Activated CD8-positive, alpha-beta memory T cell treated with anti-CD3 and anti-CD28 coated beads for 1 hour (primary cell): ENCODE results near the gene QSOX2.
"Not testable (repeated sequence)": the region's sequence is repeated elsewhere in the genome, so short reads cannot be mapped to it uniquely, and the experiment has no call there.

Experiments
- DNase-seq, 2 donors: peaks; one replicate each; pipeline ENCODE4 v3.0.0-alpha.2; 2020; ENCODE audit warnings: low read depth in 1 of 2; ENCODE audit errors: extremely low read depth in 1 of 2

Gene QSOX2

DNA sequence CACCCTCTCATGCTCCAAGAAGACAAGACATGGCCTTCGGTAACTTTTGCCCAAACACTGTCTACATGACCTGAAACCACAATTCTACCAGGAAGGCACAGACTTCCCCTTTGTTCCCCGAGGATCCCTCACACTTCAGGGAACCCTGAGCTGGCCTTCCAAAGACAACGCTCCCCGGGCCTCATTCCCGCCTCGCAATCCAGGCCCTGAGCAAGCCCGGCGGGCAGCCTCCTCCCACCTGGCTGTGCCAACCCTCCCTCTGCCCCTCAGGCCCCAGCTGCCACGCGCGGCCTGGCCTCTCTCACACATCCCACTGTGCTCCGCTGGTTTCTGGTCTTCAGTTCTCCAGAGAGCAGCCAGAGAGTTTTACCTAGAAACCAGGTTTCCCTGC lies 7.3 kb downstream of the QSOX2 start:
- DNase-seq = no peak

DNA sequence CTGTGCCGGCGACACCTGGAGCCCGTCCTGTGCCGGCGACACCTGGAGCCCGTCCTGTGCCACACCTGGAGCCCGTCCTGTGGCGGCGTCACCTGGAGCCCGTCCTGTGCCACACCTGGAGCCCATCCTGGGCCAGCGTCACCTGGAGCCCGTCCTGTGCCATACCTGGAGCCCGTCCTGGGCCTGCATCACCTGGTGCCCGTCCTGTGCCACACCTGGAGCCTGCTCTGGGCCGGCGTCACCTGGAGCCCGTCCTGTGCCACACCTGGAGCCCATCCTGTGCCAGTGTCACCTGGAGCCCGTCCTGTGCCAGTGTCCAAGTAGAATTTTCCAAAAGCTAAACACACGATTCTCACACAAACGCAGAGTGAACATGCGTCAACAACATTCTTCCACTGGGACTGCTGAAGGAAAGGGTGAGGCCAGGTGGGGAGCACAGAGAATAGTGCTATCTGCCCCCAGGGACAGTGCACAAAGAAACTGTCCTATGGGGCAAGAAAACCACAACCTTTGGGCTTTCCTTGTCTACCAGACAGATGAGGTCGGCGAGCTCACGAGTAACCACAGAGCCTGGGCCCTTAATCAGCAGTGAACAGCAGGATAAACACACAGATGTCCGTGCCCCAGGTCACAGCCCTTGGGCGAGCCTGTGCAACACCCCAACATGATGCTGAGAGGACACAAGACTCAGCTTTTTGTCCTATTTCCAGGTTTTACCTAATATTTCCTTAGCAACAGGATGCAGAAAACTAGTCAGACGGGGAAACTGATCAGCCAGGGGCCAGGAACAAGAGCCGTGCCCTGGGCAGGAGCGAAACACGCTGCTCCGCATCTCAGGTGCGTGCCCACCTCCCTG lies 7.9 kb downstream of the QSOX2 start:
- no peak for DNase-seq

DNA sequence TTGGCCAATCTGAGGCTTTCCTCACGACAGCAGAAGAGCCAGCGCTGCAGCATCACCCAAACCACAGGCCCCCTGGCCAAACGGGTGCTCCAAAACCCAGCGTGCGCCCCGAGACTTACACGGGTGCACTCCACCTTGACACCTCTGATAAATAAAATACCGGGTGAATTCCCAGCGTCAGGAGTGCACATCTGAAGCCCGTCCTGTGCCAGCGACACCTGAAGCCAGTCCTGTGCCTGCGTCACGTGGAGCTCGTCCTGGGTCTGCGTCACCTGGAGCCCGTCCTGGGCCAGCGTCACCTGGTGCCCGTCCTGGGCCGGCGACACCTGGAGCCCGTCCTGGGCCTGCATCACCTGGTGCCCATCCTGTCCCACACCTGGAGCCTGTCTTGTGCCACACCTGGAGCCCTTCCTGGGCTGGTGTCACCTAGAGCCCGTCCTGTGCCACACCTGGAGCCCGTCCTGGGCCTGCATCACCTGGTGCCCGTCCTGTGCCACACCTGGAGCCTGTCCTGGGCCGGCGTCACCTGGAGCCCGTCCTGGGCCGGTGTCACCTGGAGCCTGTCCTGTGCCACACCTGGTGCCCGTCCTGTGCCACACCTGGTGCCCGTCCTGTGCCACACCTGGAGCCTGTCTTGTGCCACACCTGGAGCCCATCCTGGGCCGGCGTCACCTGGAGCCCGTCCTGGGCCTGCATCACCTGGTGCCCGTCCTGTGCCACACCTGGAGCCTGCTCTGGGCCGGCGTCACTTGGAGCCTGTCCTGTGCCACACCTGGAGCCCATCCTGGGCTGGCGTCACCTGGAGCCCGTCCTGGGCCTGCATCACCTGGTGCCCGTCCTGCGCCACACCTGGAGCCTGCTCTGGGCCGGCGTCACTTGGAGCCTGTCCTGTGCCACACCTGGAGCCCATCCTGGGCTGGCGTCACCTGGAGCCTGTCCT lies 8.9 kb downstream of the QSOX2 start:
- not testable (repeated sequence) for DNase-seq

DNA sequence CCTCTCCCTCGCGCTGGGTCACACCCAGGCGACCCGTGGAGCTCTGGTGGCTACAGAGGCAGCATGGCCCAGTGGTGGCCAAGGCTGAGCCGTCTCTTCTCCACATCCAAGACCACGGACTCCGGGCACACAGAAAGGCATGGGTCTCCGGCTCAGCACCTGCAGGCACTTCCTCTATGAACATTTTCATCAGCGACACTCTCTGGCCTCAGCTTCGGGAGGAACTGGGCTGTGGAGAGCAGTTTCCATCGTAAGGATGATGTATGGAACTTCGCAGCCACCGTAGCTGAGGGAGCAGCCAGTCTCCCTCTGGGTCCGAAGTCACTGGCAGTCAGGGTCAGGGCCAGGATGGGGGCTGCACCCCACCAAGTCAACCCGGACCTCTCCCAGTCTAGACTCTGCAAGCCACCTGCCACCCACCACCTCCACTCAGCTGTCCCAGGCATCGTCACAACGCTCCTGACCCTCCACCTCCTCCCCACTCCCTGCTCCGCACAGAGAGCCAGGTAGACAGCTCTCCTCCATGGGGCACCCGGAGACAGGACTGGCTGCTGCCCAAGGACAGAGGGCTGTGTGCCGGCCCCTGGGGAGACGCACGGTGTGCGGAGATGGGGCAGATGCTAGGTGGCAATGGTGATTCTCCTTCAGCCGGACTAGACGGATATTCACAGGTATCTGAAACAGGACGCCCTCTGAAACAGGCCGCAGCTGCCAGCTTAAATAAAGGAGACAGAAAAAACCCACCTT lies 9.7 kb downstream of the QSOX2 start:
- no peak for DNase-seq

DNA sequence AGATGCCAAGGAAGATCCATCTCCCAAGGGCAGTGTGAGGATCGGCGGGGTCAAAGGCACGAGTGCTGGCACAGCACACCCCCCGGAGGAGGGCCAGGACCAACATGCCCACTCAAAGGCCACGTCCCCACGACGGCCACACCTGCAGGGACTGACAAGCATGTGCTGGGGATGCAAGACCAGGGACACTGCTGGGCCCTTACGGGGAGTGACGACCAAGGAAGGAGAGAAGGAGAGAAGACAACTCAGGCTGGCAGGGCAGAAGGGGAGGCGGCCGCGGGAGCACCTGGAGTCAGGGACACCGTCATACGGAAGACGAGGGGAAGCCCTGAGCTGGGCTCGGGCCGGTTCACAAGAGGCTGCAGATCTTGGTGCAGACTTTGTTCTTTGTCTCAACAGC lies 10.4 kb downstream of the QSOX2 start:
- DNase-seq = no peak

GRCh38 chr9:136234597-136234996 lies 11.0 kb downstream of the QSOX2 start:
- no peak for DNase-seq

GRCh38 chr9:136233868-136234267 lies 11.7 kb downstream of the QSOX2 start:
- no peak for DNase-seq

- no peak for DNase-seq
Observed at GRCh38 chr9:136233411-136233810, 12.2 kb downstream of the QSOX2 start.

GRCh38 chr9:136232969-136233368 lies 12.6 kb downstream of the QSOX2 start:
- DNase-seq = no peak

- DNase-seq = no peak
Observed at GRCh38 chr9:136231478-136232297, 13.9 kb downstream of the QSOX2 start.

GRCh38 chr9:136230773-136231172 lies 14.8 kb downstream of the QSOX2 start:
- no peak for DNase-seq

- no peak for DNase-seq
Observed at GRCh38 chr9:136230365-136230764, 15.2 kb downstream of the QSOX2 start.

DNA sequence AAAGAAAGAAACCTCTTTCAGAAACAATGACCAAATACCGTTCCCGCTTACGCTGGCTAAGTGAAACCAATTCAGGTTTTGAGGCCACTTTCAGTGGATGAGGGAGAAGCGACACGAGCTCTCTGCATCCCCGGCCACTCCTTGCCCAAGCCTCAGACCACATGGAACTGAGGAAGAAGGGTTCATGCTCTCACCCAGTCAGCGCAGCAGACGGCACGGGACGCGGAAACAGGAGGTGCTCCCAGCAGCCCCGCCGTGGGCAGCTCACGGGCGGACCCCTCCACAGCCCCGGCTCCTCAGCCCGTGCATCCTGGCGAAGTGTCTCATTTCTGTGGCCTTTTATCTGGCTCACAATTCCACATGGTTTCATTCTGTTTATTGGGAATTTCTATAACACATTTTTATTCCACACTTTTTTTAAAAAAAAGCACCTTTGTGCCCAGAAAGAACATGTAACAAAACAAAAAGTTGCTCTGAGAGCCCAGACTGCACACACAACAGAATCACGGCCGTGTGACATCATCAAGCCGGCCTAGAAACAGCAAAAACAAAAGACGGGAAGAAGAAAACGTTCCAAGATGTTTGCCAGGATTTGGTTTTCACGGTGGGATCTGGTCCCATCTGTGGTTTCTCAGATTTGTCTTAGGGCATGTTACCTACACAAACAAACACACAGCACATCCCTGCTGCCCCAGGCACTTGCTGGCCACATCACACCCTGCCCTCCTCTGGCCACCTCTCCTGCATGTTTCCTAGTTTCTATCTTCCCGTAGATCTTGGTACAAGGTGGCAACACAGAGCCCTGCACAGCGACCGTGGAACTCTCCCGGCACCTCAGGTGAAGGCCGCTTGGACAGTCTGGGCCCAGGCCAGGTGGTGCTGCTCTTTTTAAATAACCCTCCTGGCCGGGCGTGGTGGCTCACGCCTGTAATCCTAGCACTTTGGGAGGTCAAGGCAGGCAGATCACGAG lies 16.2 kb downstream of the QSOX2 start:
- no peak for DNase-seq

GRCh38 chr9:136228107-136228875 lies 17.3 kb downstream of the QSOX2 start:
- DNase-seq = no peak

DNA sequence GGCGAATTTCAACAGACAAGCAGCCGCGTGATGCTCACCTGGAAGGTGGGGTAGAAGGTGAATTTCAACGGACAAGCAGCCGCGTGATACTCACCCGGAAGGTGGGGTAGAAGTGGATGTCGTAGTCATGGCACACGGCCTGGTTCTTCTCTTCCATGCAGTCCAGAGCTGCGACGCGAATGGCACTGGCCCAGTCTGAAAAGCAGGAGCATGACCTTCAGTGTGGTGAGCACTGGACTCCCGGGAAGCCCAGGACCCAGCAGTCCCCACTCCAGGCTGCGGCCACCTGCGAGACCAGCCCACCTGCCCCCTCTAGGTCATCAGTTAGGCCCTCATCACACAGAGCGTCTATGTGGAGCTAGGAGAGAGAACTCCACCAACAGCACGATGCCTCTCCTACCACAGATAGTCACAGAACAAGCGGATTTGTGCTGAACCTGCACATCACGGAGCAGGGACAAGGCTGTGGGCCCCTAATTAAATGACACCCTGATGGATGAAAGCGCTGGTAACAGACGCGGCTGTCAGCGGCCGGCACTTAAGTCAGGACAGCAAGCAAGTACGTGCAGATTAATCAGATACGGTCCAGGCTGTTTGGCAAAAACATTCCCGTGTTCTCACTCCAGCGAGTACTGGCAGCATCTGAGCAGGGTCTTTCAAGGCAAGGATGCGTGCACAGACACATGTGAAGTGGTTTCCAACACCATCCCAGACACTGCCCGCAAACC lies 18.8 kb downstream of the QSOX2 start:
- DNase-seq = no peak

GRCh38 chr9:136225748-136226679 lies 19.6 kb downstream of the QSOX2 start:
- DNase-seq = peak in 1 of 2 donors; percentile 43

- no peak for DNase-seq
Observed at GRCh38 chr9:136225366-136225747, 20.3 kb downstream of the QSOX2 start.
